HAP-1 (cell line): ENCODE data around the gene OLFM2.
"Not testable (repeated sequence)": the region's sequence is repeated elsewhere in the genome, so short reads cannot be mapped to it uniquely, and the experiment has no call there.

Source experiments
- DNase-seq, 2 experiments: peaks; one replicate each; pipeline ENCODE4 v3.0.0-alpha.2; 2016 to 2020; ENCODE audit warnings: low spot score in 2 of 2
- H3K27me3 ChIP-seq: fragments of 250-450 bp; sonication (Bioruptor Pico); 2 replicates; pipeline ENCODE4 v1.5.1; 2020; ENCODE audit warnings: low read depth, mild to moderate bottlenecking, moderate library complexity
- H3K36me3 ChIP-seq: fragments of 250-450 bp; sonication (Bioruptor Pico); replicated peaks from 2 replicates; pipeline ENCODE4 v1.5.1; 2020; ENCODE audit warnings: mild to moderate bottlenecking
- H3K4me1 ChIP-seq: fragments of 250-450 bp; sonication (Bioruptor Pico); 2 replicates; pipeline ENCODE4 v1.5.1; 2020; ENCODE audit warnings: mild to moderate bottlenecking
- H3K4me3 ChIP-seq: fragments of 250-450 bp; sonication (Bioruptor Pico); 2 replicates; pipeline ENCODE4 v1.5.1; 2020; ENCODE audit warnings: mild to moderate bottlenecking, moderate library complexity
- H3K9me3 ChIP-seq: fragments of 250-450 bp; sonication (Bioruptor Pico); 2 replicates; pipeline ENCODE4 v1.5.1; 2020; ENCODE audit warnings: mild to moderate bottlenecking, moderate library complexity
- in situ Hi-C: fragments of 300-500 bp; cut with MboI; formaldehyde crosslinking; loops from 3 replicates; pipeline ENCODE4 v1.14.3; 2020; ENCODE audit warnings: low sequenced_read_pairs, inconsistent platforms, mixed read lengths

The OLFM2 gene

DNA sequence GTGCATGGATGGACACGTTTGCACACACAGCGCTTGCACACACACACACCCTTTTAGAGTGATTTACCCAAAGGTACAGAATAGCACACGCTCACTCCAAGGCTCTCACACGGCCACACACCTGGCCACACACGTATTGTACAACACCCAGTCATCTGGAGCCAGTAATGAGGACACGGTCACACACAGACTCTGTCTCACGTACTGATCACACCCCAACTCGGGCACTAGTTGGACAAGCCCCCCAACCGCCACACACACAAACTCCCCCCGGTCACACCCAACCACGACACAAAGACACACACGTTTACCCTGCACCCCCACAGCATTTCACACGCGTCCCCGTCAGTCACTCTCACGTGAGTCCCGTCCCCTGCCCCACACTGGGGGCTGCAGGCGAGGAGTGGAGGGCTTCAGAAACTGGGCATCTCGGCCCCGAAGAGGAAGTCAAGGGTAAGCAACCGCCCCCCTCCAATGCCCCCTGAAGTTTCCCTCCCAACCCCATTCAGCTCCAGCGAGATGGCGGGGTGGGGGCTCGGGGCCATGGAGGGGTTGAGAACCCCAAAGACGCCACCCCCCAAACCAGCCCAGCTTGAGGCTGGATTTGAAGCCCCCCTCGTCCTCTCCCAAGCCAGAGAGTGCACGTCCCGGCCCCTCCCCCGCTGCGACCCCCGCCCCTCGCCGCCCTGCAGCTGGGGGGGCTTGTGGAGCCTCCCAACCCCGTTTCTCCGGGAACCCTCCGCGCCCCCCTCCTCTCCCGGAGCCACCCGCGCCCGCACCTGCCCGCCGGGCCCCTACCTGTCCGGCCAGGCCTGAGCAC lies 599 bp downstream of the OLFM2 start:
- Histone ChIP-seq H3K27me3 (no peaks in the 10 kb centered on the region), H3K4me3 (peak overlapping the region; percentile 38), H3K4me1 (peaks cover 17% of the 10 kb centered on the region), H3K36me3 (no peaks in the 10 kb centered on the region), H3K9me3 (no peaks in the 10 kb centered on the region)
- DNase-seq = peak in 1 of 2 experiments; percentile 20
- in situ Hi-C loops = loop anchor here (5.0 to 25.0 kb wide), 3 partner anchors 92 to 302 kb away; partner anchors contain the start of genes ANGPTL6, PPAN and S1PR2

- Histone ChIP-seq H3K27me3 (no peaks in the 10 kb centered on the region), H3K4me3 (no peak overlapping the region), H3K4me1 (peaks cover 17% of the 10 kb centered on the region), H3K36me3 (no peaks in the 10 kb centered on the region), H3K9me3 (no peaks in the 10 kb centered on the region)
- in situ Hi-C loops = loop anchor here (10.0 to 25.0 kb wide), 2 partner anchors 170 to 303 kb away; partner anchors contain the start of genes ANGPTL6, PPAN and S1PR2
- peak; percentile 65 to 93 for DNase-seq
Measured at GRCh38 chr19:9934132-9934950, 2.0 kb downstream of the OLFM2 start.

- Histone ChIP-seq H3K4me3 (no peak overlapping the region), H3K27me3 (no peaks in the 10 kb centered on the region), H3K36me3 (no peaks in the 10 kb centered on the region), H3K4me1 (peaks cover 17% of the 10 kb centered on the region), H3K9me3 (no peaks in the 10 kb centered on the region)
- in situ Hi-C loops = loop anchor here (10.0 to 25.0 kb wide), 2 partner anchors 172 to 304 kb away; partner anchors contain the start of genes ANGPTL6, PPAN and S1PR2
- no peak for DNase-seq
Measured at GRCh38 chr19:9932835-9933234, 3.5 kb downstream of the OLFM2 start.

- no peaks in the 10 kb centered on the region for H3K36me3 ChIP-seq
- no peak overlapping the region for H3K4me3 ChIP-seq
- H3K9me3 ChIP-seq = no peaks in the 10 kb centered on the region
- H3K4me1 ChIP-seq = peaks cover 11% of the 10 kb centered on the region
- DNase-seq = no peak
- in situ Hi-C loops = loop anchor here (10.0 to 25.0 kb wide), 2 partner anchors 173 to 306 kb away; partner anchors contain the start of genes ANGPTL6, PPAN and S1PR2
- H3K27me3 ChIP-seq = no peaks in the 10 kb centered on the region
Measured at GRCh38 chr19:9931629-9932028, 4.7 kb downstream of the OLFM2 start.

DNA sequence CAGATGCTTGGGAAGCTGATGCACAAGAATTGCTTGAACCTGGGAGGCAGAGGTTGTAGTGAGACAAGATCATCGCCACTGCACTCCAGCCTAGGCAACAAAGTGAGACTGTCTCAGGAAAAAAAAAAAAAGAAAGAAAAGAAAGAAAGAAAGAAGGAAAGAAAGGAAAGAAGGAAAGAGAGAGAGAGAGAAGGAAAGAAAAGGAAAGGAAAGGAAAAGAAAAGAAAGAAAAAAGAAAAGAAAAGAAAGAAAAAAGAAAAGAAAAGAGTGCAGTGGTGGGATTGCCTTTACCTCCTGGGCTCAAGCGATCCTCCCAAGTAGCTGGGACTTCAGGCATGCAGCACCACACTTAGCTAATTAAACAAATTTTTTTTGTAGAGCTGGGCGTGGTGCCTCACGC lies 12.9 kb downstream of the OLFM2 start:
- no peaks in the 10 kb centered on the region for H3K27me3 ChIP-seq
- no peaks in the 10 kb centered on the region for H3K36me3 ChIP-seq
- no peak overlapping the region for H3K4me3 ChIP-seq
- no peaks in the 10 kb centered on the region for H3K9me3 ChIP-seq
- peaks cover 1% of the 10 kb centered on the region; the same call in 1 of the 2 replicates for H3K4me1 ChIP-seq
- in situ Hi-C loops = loop anchor here (10.0 kb wide), 1 partner anchor 461 kb away; the partner anchor contains the start of gene TYK2
- DNase-seq = no peak

DNA sequence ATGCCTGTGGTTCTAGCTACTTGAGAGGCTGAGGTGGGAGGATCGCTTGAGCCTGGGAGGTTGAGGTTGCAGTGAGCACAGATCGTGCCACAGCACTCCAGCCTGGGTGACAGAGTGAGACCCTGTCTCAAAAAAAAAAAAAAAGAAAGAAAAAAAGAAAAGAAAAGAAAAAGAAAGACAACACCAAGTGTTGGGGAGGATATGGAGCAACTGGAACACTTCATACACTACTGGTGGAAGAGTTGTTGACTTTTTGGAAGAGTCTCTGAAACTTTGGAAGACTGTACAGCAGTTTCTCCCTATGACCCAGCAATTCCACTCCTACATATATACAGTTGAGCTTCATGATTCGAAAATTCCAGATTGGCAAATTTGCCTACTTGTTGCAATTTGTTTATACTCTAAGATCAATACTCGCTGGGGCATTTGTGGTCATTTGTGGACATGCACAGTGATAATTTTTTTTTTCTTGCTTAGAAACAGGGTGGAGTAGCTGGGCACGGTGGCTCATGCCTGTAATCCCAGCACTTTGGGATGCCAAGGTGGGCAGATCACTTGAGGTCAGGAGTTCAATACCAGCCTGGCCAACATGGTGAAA lies 13.4 kb downstream of the OLFM2 start:
- in situ Hi-C loops = loop anchor here (10.0 kb wide), 1 partner anchor 462 kb away; the partner anchor contains the start of gene TYK2
- not testable (repeated sequence) for H3K27me3 ChIP-seq, H3K4me1 ChIP-seq

GRCh38 chr19:9917321-9917720 lies 19.0 kb downstream of the OLFM2 start:
- H3K4me1 ChIP-seq = peaks cover 8% of the 10 kb centered on the region
- in situ Hi-C loops = no loop called here
- H3K9me3 ChIP-seq = no peaks in the 10 kb centered on the region
- peak; percentile 69 to 71 for DNase-seq
- no peaks in the 10 kb centered on the region for H3K27me3 ChIP-seq
- no peaks in the 10 kb centered on the region for H3K36me3 ChIP-seq
- H3K4me3 ChIP-seq = no peak overlapping the region

More for the DNA sequence above, 13.4 kb downstream of the OLFM2 start:
- not testable (repeated sequence) for DNase-seq, H3K4me3 ChIP-seq, H3K36me3 ChIP-seq, H3K9me3 ChIP-seq

- Histone ChIP-seq H3K4me1 (peaks cover 8% of the 10 kb centered on the region), H3K36me3 (no peaks in the 10 kb centered on the region), H3K4me3 (no peak overlapping the region), H3K27me3 (no peaks in the 10 kb centered on the region), H3K9me3 (no peaks in the 10 kb centered on the region)
- in situ Hi-C loops = no loop called here
- no peak for DNase-seq
Measured at GRCh38 chr19:9916719-9917118, 19.6 kb downstream of the OLFM2 start.

DNA sequence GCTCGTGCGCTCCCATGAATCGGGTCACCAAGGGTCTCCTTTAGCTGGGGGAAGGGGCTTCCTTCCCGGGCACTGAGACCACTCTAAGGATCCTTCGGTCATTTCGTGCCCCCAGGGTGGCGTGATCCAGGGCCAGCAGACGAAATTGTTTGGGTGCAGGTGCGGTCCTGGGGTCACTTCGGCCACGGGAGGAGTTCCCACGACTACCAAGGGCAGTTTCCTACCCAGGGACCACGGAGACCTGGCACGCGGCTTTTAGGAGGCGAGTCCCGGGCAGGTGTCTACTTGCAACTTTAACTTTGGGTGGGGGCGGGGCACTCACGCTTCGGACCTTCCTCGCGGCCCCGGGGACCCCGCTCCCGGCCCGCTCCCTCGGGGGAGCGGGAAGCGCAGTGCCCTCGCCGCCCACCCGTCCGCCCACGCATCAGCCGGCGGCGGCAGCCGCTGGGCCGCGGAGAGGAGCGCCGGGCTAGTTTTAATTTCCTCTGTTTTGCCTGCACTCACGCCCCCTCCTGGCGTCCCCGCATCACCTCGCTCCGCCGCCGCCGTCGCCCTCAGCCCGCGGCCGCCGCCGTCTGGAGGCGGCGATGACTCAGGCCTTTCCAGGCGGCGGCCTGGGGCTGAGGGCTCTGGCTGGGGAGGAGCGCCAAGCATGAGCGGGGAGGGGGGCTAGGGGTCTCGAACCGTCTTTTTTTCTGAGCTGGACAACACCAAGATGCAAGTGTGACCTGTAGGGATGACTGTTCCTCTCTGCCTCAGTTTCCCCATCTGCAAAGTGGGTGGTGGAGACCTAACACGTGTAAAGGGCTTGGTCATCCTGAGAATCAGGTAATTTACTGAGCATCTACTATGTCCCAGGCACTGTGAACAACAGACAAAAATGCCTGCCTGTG lies 21.8 kb downstream of the OLFM2 start:
- H3K4me1 ChIP-seq = peaks cover 8% of the 10 kb centered on the region
- H3K27me3 ChIP-seq = no peaks in the 10 kb centered on the region
- H3K36me3 ChIP-seq = no peaks in the 10 kb centered on the region
- in situ Hi-C loops = no loop called here
- DNase-seq = peak; percentile 65 to 90
- H3K9me3 ChIP-seq = no peaks in the 10 kb centered on the region
- peak overlapping the region; percentile 41 for H3K4me3 ChIP-seq

DNA sequence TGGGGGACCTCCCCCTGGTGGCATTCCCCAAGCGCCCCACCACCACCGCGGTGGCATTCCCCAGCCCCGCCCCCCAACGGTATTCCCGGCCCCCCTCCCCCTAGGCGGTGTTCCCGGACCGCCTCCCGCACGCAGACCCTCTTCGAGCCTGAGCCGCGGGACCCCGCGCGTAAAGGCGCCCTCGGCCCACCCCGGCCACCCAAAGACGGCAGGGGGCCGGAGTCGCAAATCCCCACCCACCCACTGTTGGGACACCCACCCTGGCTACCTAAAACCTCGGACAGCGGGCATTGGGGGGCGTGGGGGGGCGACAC lies 22.4 kb downstream of the OLFM2 start:
- H3K27me3 ChIP-seq = no peaks in the 10 kb centered on the region
- no peaks in the 10 kb centered on the region for H3K9me3 ChIP-seq
- in situ Hi-C loops = no loop called here
- H3K4me3 ChIP-seq = peak overlapping the region; percentile 41
- peaks cover 8% of the 10 kb centered on the region for H3K4me1 ChIP-seq
- no peaks in the 10 kb centered on the region for H3K36me3 ChIP-seq
- DNase-seq = no peak

DNA sequence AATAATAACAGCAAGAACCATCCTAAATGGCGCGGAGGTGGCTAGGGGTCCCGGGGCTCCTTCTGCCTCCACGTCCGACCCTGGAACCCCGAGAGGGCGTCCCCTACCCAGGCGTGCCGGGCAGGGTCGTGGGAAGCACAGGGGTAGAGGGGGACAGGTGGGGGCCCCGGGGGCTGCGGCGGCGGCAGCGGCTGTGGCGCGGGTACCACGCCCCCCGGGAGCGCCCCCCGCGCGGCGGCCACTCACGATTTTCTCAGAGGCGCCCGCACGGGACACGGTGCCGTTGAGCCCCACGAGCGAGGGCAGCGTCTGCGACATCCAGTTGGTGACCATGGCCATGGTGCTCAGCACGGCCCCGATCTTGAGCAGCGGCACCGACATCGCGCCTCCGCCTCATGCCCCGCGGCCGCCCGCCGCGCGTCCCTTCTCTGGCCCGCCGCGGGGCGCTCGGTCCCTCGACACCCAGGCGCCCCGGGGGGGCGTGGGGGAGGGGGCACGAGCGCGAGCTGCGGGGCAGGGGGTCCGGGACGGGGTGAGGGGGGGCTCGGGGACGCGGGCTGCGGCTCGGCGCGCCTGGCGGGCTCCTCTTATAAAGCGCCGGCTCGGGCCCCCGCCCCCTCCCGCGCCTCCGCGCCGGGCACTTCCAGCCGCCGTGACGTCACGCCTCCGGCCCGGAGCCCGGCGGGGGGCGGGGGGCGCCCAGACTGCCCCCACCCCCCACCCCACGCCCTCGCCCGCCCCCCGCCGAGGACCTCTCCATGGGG lies 22.9 kb downstream of the OLFM2 start:
- H3K27me3 ChIP-seq = no peaks in the 10 kb centered on the region
- H3K9me3 ChIP-seq = no peaks in the 10 kb centered on the region
- H3K4me3 ChIP-seq = peak overlapping the region; percentile 20
- DNase-seq = peak in 1 of 2 experiments; percentile 57
- in situ Hi-C loops = no loop called here
- no peaks in the 10 kb centered on the region for H3K36me3 ChIP-seq
- peaks cover 6% of the 10 kb centered on the region for H3K4me1 ChIP-seq

DNA sequence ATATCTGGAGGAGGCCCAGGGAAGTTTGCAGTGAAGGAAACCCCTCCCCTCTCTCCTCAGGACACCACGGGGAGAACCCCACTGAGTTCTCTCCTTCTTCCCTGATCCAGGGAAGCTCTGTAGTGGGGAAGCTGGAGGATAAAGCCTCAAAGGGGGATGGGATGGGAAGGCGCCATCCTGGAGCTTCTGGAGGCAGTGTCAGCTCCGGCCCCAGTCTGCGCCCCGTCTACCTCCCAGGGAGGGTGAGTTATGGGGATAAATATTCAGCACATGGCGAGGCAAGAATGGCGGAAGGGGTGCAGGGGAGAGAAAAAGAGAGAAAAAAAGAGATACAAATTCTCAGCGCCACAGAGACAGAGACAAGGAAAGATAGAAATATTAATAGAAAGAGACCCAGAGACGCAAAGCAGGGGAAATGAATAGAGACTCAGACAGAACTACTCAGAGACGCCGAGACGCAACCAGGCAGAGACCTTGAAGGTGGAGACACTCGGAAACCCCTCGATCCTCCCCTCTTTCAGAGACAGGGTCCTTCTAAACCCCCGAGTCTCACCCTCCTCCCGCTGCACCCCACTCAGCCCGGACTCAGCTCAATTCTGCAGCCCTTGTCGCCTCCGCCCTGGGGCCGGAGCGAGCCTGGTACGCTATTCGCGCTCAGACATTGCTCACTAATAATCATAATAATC lies 23.6 kb downstream of the OLFM2 start:
- Histone ChIP-seq H3K9me3 (no peaks in the 10 kb centered on the region), H3K4me1 (peaks cover 5% of the 10 kb centered on the region; the same call in 1 of the 2 replicates), H3K27me3 (no peaks in the 10 kb centered on the region), H3K36me3 (no peaks in the 10 kb centered on the region), H3K4me3 (peak overlapping the region; percentile 20)
- DNase-seq = no peak
- in situ Hi-C loops = no loop called here
